Skeletal muscle satellite cell (primary cell): ENCODE measurements around the gene ABCC5.

Source experiments
- H3K27me3 ChIP-seq: 2 replicates; pipeline ENCODE4 v1.7.0; 2013; ENCODE audit warnings: low read length; ENCODE audit not compliant: control insufficient read depth, insufficient read depth
- H3K36me3 ChIP-seq: 2 replicates; pipeline ENCODE4 v1.7.0; 2013; ENCODE audit warnings: mild to moderate bottlenecking, control low read depth, low read length; ENCODE audit not compliant: insufficient read depth
- H3K4me1 ChIP-seq: 2 replicates; pipeline ENCODE4 v1.7.0; 2013; ENCODE audit warnings: low read length; ENCODE audit not compliant: control insufficient read depth, insufficient read depth
- H3K4me2 ChIP-seq: 2 replicates; pipeline ENCODE4 v1.7.0; 2013; ENCODE audit warnings: mild to moderate bottlenecking, low read length
- H3K4me3 ChIP-seq: 2 replicates; pipeline ENCODE4 v1.7.0; 2013; ENCODE audit warnings: low read length
- H3K9ac ChIP-seq: 2 replicates; pipeline ENCODE4 v1.7.0; 2013; ENCODE audit warnings: mild to moderate bottlenecking, low read depth, low read length, moderate library complexity
- H3K9me3 ChIP-seq: replicated peaks from 2 replicates; pipeline ENCODE4 v1.7.0; 2013; ENCODE audit warnings: mild to moderate bottlenecking, control low read depth, low read length

The ABCC5 gene

GRCh38 chr3:183962807-183963206, 54.9 kb downstream of the ABCC5 start:
- Histone ChIP-seq H3K27me3 (no peaks in the 10 kb centered on the region), H3K9me3 (no peaks in the 10 kb centered on the region), H3K4me2 (no peak overlapping the region), H3K4me1 (no peaks in the 10 kb centered on the region), H3K4me3 (no peak overlapping the region), H3K36me3 (peaks cover 79% of the 10 kb centered on the region), H3K9ac (no peak overlapping the region)

GRCh38 chr3:183959214-183959613, 58.5 kb downstream of the ABCC5 start:
- Histone ChIP-seq H3K9me3 (no peaks in the 10 kb centered on the region), H3K4me3 (no peak overlapping the region)

GRCh38 chr3:183958775-183959174, 58.9 kb downstream of the ABCC5 start:
- H3K4me3 ChIP-seq: no peak overlapping the region
- no peaks in the 10 kb centered on the region for H3K27me3 ChIP-seq
- no peaks in the 10 kb centered on the region for H3K4me1 ChIP-seq
- H3K4me2 ChIP-seq: no peak overlapping the region
- H3K36me3 ChIP-seq: peaks cover 65% of the 10 kb centered on the region
- no peak overlapping the region for H3K9ac ChIP-seq
- no peaks in the 10 kb centered on the region for H3K9me3 ChIP-seq

More at GRCh38 chr3:183959214-183959613, 58.5 kb downstream of the ABCC5 start:
- H3K4me1 ChIP-seq: no peaks in the 10 kb centered on the region
- no peak overlapping the region for H3K4me2 ChIP-seq
- no peak overlapping the region for H3K9ac ChIP-seq
- no peaks in the 10 kb centered on the region for H3K27me3 ChIP-seq
- peaks cover 69% of the 10 kb centered on the region for H3K36me3 ChIP-seq

- H3K9ac ChIP-seq: no peak overlapping the region
- H3K27me3 ChIP-seq: no peaks in the 10 kb centered on the region
- H3K4me1 ChIP-seq: no peaks in the 10 kb centered on the region
- H3K36me3 ChIP-seq: peaks cover 59% of the 10 kb centered on the region
- no peak overlapping the region for H3K4me3 ChIP-seq
- no peaks in the 10 kb centered on the region for H3K9me3 ChIP-seq
- H3K4me2 ChIP-seq: no peak overlapping the region
Measured at GRCh38 chr3:183958226-183958625, 59.5 kb downstream of the ABCC5 start.

GRCh38 chr3:183954875-183955274, 62.8 kb downstream of the ABCC5 start:
- H3K27me3 ChIP-seq: no peaks in the 10 kb centered on the region
- no peak overlapping the region for H3K4me2 ChIP-seq
- H3K36me3 ChIP-seq: peaks cover 57% of the 10 kb centered on the region
- H3K9ac ChIP-seq: no peak overlapping the region
- no peaks in the 10 kb centered on the region for H3K9me3 ChIP-seq
- no peak overlapping the region for H3K4me3 ChIP-seq
- H3K4me1 ChIP-seq: no peaks in the 10 kb centered on the region

GRCh38 chr3:183953471-183954070, 64.1 kb downstream of the ABCC5 start:
- Histone ChIP-seq H3K9ac (no peak overlapping the region), H3K4me3 (no peak overlapping the region), H3K9me3 (no peaks in the 10 kb centered on the region), H3K36me3 (peaks cover 58% of the 10 kb centered on the region), H3K27me3 (no peaks in the 10 kb centered on the region), H3K4me2 (no peak overlapping the region), H3K4me1 (no peaks in the 10 kb centered on the region)

GRCh38 chr3:183951459-183951858, 66.2 kb downstream of the ABCC5 start:
- H3K9ac ChIP-seq: no peak overlapping the region
- no peaks in the 10 kb centered on the region for H3K4me1 ChIP-seq
- H3K4me3 ChIP-seq: no peak overlapping the region
- no peaks in the 10 kb centered on the region for H3K9me3 ChIP-seq
- no peak overlapping the region for H3K4me2 ChIP-seq
- H3K27me3 ChIP-seq: no peaks in the 10 kb centered on the region
- H3K36me3 ChIP-seq: peaks cover 60% of the 10 kb centered on the region

- no peak overlapping the region for H3K4me2 ChIP-seq
- no peaks in the 10 kb centered on the region for H3K9me3 ChIP-seq
- H3K27me3 ChIP-seq: no peaks in the 10 kb centered on the region
- peaks cover 64% of the 10 kb centered on the region for H3K36me3 ChIP-seq
- no peak overlapping the region for H3K4me3 ChIP-seq
- no peak overlapping the region for H3K9ac ChIP-seq
- H3K4me1 ChIP-seq: no peaks in the 10 kb centered on the region
Measured at GRCh38 chr3:183949690-183950089, 68.0 kb downstream of the ABCC5 start.

- Histone ChIP-seq H3K27me3 (no peaks in the 10 kb centered on the region), H3K4me3 (no peak overlapping the region), H3K4me1 (no peaks in the 10 kb centered on the region), H3K4me2 (no peak overlapping the region), H3K36me3 (peaks cover 78% of the 10 kb centered on the region), H3K9ac (no peak overlapping the region), H3K9me3 (no peaks in the 10 kb centered on the region)
Measured at GRCh38 chr3:183946037-183946436, 71.6 kb downstream of the ABCC5 start.

GRCh38 chr3:183944775-183945174, 72.9 kb downstream of the ABCC5 start:
- Histone ChIP-seq H3K9ac (no peak overlapping the region), H3K27me3 (no peaks in the 10 kb centered on the region), H3K9me3 (no peaks in the 10 kb centered on the region), H3K4me3 (no peak overlapping the region), H3K36me3 (peaks cover 68% of the 10 kb centered on the region), H3K4me2 (no peak overlapping the region), H3K4me1 (no peaks in the 10 kb centered on the region)

- H3K9me3 ChIP-seq: no peaks in the 10 kb centered on the region
- no peak overlapping the region for H3K4me2 ChIP-seq
- no peaks in the 10 kb centered on the region for H3K27me3 ChIP-seq
- H3K9ac ChIP-seq: no peak overlapping the region
- H3K4me1 ChIP-seq: no peaks in the 10 kb centered on the region
- H3K36me3 ChIP-seq: peaks cover 64% of the 10 kb centered on the region
- no peak overlapping the region for H3K4me3 ChIP-seq
Measured at GRCh38 chr3:183943739-183944138, 73.9 kb downstream of the ABCC5 start.

- H3K27me3 ChIP-seq: no peaks in the 10 kb centered on the region
- H3K36me3 ChIP-seq: peaks cover 59% of the 10 kb centered on the region
Measured at GRCh38 chr3:183941216-183941615, 76.5 kb downstream of the ABCC5 start.

More at GRCh38 chr3:183941216-183941615, 76.5 kb downstream of the ABCC5 start:
- no peak overlapping the region for H3K4me2 ChIP-seq
- no peaks in the 10 kb centered on the region for H3K9me3 ChIP-seq
- no peak overlapping the region for H3K4me3 ChIP-seq
- no peaks in the 10 kb centered on the region for H3K4me1 ChIP-seq
- H3K9ac ChIP-seq: no peak overlapping the region
